Measurements from ENCODE around the gene LHPP. TPM values are rescaled to one million over a fixed set of nuclear protein-coding genes. Genes with fewer than 3 reads are reported as not detected.

LHPP gene
- total and polyA plus RNA-seq, 2 donors (not counting 1 experiment from before 2014, with no cell fraction given) = 10.2 to 15.6 TPM

DNA sequence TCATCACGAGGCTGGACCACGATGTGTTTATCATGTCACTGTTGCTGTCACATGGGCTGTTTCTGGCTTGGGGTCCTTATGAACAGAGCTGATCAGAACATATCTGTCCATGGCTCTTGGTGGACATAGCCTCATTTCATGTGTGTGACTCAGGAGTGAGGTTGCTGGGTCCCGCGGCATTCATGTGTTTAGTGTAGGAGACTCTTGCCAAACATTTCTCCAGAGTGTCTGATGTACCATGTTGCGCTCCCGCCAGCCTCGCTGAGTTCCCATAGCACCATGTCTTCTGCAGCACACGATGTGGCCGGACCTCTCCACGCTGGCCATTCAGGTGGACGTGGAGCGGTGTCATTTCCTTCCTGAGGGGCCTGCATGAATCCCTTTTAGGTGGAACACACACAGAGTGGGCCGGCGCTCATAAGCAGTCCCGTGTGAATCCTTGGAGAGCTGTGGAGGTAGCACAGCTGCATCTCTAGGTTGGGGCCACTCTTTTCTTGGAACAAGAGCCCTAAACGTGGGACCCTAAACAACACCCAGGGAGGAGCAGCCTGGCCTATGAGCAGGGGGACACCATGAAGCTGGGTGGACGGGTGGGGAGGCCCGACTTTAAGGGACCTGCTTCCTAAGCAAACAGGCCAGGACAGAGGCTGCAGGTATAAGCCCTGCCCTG is 134.6 kb downstream of the LHPP start:
- no peak for DNase-seq (ENCODE audit: low read depth in 2 of 2)
- H3K4me2 ChIP-seq (ENCODE audit: extremely low read depth, insufficient read depth, low read length) = no peak overlapping the region
- H3K27ac ChIP-seq (ENCODE audit: insufficient read depth, low read length) = no peak overlapping the region
- no peak overlapping the region for H2AFZ ChIP-seq (ENCODE audit: low read length)
- no peaks in the 10 kb centered on the region for H3K36me3 ChIP-seq (ENCODE audit: control insufficient read depth, insufficient read depth, low read length)
- no peaks in the 10 kb centered on the region for H3K79me2 ChIP-seq (ENCODE audit: control insufficient read depth, insufficient read depth, low read length)
- no peaks in the 10 kb centered on the region for H3K9me3 ChIP-seq (ENCODE audit: control insufficient read depth, insufficient read depth, low read depth, low read length)
- H3K4me3 ChIP-seq (replicated peaks in 1 of 4; ENCODE audit: control extremely low read depth in 1 of 4, insufficient read depth in 1 of 4, low read depth in 3 of 4, low read length in 4 of 4) = no peak overlapping the region
- TF ChIP-seq CTCF (conservative IDR thresholded peaks at IDR 0.05 in 1 of 2, IDR thresholded peaks at IDR 0.05 in 1 of 2; ENCODE audit: low read depth in 1 of 2, low read length in 2 of 2) (no peak), EZH2 (IDR thresholded peaks at IDR 0.05; ENCODE audit: low read length, missing control alignments) (no peak)
- no peaks in the 10 kb centered on the region for H4K20me1 ChIP-seq (ENCODE audit: control insufficient read depth, extremely low read depth, insufficient read depth, low read length)
- H3K9ac ChIP-seq (ENCODE audit: insufficient read depth, low read length) = no peak overlapping the region
- H3K4me1 ChIP-seq (ENCODE audit: control insufficient read depth, extremely low read depth, insufficient read depth, low read length) = no peaks in the 10 kb centered on the region
- no peaks in the 10 kb centered on the region for H3K27me3 ChIP-seq (ENCODE audit: control insufficient read depth, insufficient read depth, low read length)

DNA sequence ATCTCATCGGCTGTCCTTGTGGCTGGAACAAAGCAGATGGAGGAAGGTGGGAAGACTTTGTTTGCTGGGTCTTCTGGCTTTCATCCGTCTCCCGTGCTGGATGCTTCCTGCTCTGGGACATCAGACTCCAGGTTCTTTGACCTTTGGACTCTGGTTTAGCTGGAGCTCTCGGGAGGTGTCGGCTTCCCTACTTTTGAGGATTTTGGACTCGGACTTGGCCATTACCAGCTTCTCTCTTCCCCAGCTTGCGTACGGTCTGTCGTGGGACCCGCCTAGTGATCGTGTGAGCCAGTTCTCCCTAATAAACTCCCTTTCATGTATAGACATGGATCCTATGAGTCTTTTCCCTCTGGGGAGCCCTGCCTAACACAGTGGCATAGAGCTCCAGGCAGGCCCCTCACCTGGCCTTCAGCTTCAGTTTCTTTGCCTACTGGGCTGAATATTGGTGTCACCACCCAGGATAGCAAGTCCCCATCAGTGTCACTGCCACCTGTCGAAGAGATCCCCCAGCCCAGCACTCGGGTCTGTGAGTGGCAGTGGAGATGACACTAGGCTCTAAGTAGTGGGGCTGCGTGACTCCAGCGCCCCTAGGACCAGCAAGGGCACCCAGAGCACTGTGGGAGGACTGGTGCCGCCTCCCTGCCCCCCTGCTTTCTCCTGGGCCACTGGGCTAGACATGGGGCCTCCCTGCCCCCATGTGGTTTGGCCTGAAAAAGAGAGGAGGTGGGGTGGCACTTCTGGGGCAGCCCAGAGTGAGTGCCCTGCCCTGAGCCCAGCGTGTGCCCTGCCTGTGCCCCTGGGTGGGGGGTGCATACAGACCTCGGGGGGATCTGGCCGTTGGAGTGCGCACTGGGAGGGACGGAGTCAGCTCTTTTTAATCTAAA is 135.6 kb downstream of the LHPP start:
- Histone ChIP-seq H3K9ac (ENCODE audit: insufficient read depth, low read length) (no peak overlapping the region), H3K36me3 (ENCODE audit: control insufficient read depth, insufficient read depth, low read length) (no peaks in the 10 kb centered on the region), H3K27me3 (ENCODE audit: control insufficient read depth, insufficient read depth, low read length) (no peaks in the 10 kb centered on the region), H4K20me1 (ENCODE audit: control insufficient read depth, extremely low read depth, insufficient read depth, low read length) (no peaks in the 10 kb centered on the region), H2AFZ (ENCODE audit: low read length) (no peak overlapping the region), H3K4me2 (ENCODE audit: extremely low read depth, insufficient read depth, low read length) (no peak overlapping the region), H3K79me2 (ENCODE audit: control insufficient read depth, insufficient read depth, low read length) (no peaks in the 10 kb centered on the region), H3K4me1 (ENCODE audit: control insufficient read depth, extremely low read depth, insufficient read depth, low read length) (no peaks in the 10 kb centered on the region), H3K4me3 (replicated peaks in 1 of 4; ENCODE audit: control extremely low read depth in 1 of 4, insufficient read depth in 1 of 4, low read depth in 3 of 4, low read length in 4 of 4) (no peak overlapping the region), H3K27ac (ENCODE audit: insufficient read depth, low read length) (no peak overlapping the region), H3K9me3 (ENCODE audit: control insufficient read depth, insufficient read depth, low read depth, low read length) (no peaks in the 10 kb centered on the region)
- DNase-seq (ENCODE audit: low read depth in 2 of 2) = no peak
- no peak for TF ChIP-seq EZH2 (IDR thresholded peaks at IDR 0.05; ENCODE audit: low read length, missing control alignments)

DNA sequence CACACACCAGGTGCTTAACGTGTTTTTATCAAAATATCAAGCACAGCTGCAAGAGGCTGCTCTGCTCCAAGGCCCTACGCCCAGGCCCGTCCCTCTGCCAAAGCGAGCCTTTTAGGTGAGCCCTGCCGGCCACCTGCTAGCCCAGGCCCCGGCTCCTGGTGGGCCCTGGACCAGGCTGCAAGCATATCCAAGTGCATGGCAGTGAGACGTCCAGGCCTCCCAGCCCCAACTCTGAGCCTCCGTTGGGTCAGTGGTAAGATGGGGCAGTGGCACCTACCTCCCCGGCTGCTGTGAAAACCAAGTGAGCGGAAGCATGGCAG is 136.2 kb downstream of the LHPP start:
- H3K27me3 ChIP-seq (ENCODE audit: control insufficient read depth, insufficient read depth, low read length) = no peaks in the 10 kb centered on the region
- no peak for DNase-seq (ENCODE audit: low read depth in 2 of 2)
- H2AFZ ChIP-seq (ENCODE audit: low read length) = no peak overlapping the region
- H3K4me3 ChIP-seq (replicated peaks in 1 of 4; ENCODE audit: control extremely low read depth in 1 of 4, insufficient read depth in 1 of 4, low read depth in 3 of 4, low read length in 4 of 4) = no peak overlapping the region
- no peaks in the 10 kb centered on the region for H3K4me1 ChIP-seq (ENCODE audit: control insufficient read depth, extremely low read depth, insufficient read depth, low read length)
- no peaks in the 10 kb centered on the region for H4K20me1 ChIP-seq (ENCODE audit: control insufficient read depth, extremely low read depth, insufficient read depth, low read length)
- no peaks in the 10 kb centered on the region for H3K36me3 ChIP-seq (ENCODE audit: control insufficient read depth, insufficient read depth, low read length)
- no peak overlapping the region for H3K4me2 ChIP-seq (ENCODE audit: extremely low read depth, insufficient read depth, low read length)
- TF ChIP-seq EZH2 (IDR thresholded peaks at IDR 0.05; ENCODE audit: low read length, missing control alignments) (no peak), CTCF (conservative IDR thresholded peaks at IDR 0.05 in 1 of 2, IDR thresholded peaks at IDR 0.05 in 1 of 2; ENCODE audit: low read depth in 1 of 2, low read length in 2 of 2) (no peak)
- no peak overlapping the region for H3K27ac ChIP-seq (ENCODE audit: insufficient read depth, low read length)
- no peak overlapping the region for H3K9ac ChIP-seq (ENCODE audit: insufficient read depth, low read length)
- no peaks in the 10 kb centered on the region for H3K79me2 ChIP-seq (ENCODE audit: control insufficient read depth, insufficient read depth, low read length)
- no peaks in the 10 kb centered on the region for H3K9me3 ChIP-seq (ENCODE audit: control insufficient read depth, insufficient read depth, low read depth, low read length)
